K562 treated with DMSO at 1 percent for 12 hours (cell line): Measurements from ENCODE around the gene PPM1E. TPM values are rescaled to one million over a fixed set of nuclear protein-coding genes. Genes with fewer than 3 reads are reported as not detected.

ENCODE experiments used
- total RNA-seq: library from RNA; unstranded; fragments of 300-600 nt; gene quantifications from 2 replicates; pipeline ENCODE4 v1.2.3, GENCODE V29; 2022; ENCODE audit not compliant: insufficient read depth

Gene PPM1E
- 1.6 and 6.1 TPM in 2 replicates for total RNA-seq

DNA sequence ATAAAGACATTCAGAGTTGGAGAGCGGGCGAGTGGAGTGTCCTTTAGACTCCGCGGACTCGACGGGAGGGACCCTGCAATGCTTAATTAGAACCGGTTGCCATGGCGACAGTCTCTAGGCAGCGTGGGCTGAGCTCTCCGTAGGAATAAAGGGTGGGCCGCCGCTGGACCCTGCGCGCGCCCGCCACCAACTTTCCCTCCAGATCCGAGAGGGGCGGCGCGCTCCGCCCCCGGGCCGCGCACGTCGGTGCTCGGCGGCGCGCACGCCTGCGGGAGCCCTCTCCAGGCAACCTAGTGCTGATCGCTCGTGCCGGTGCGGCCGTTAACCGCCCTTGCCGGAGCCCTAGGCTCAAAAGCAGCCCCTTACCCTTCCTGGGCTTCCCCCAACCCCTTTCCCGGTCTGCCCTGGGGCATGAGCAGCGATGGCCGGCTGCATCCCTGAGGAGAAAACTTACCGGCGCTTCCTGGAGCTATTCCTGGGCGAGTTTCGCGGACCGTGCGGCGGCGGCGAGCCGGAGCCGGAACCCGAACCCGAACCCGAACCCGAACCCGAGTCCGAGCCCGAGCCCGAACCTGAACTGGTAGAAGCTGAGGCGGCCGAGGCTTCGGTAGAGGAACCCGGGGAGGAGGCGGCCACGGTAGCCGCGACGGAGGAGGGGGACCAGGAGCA, at the start of gene PPM1E:
Gene PPM1E, plus strand, starts transcription at position 278 of the 669 bp plus-strand sequence.

Other genes with a start within 250 kb of the PPM1E start
- 3.6 and 19.2 TPM in 2 replicates for gene MTMR4, start 241.2 kb upstream of the PPM1E start, total RNA-seq
- 0.11 TPM in 1 of 2 replicates, not detected in the other for gene TEX14, start 63.8 kb upstream of the PPM1E start, total RNA-seq
- 52.2 and 70.2 TPM in 2 replicates for gene RAD51C, start 63.3 kb upstream of the PPM1E start, total RNA-seq